GM19395 (cell line): ENCODE results near the gene SND1.

ENCODE experiments used
- ATAC-seq: cut with Tn5 transposase; IDR thresholded peaks from one replicate; pipeline ENCODE4 v1.9.1; 2021; ENCODE audit warnings: mild to moderate bottlenecking, moderate library complexity; ENCODE audit not compliant: unreplicated experiment

Gene SND1

DNA sequence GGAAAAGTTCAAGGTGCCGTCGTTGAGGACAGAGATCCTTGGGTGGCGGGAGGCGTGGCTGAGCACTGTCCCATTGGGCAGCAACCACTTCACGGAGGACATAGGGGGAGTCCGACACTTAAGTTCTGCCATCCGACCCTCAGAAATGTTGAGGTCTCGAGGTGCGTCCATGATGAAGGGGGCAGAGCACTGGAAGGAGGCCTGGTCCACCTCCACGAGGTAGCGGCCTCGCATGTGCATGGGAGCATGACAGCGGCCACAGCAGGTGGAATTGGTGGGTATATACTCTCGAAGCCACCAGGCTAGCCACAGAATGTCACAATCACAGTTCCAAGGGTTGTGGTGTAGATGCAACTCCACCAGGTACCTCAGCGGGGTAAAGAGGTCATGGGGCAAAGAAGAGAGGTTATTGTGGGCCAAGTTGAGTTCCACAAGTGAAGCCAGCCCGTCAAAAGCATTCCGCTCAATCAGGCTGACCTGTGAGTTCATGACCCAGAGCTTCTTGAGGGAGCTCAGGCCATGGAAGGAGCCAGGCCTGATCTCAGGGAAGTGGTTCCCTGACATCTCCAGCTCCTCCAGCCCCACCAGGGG, 377.5 kb downstream of the SND1 start:
- no peak for ATAC-seq

DNA sequence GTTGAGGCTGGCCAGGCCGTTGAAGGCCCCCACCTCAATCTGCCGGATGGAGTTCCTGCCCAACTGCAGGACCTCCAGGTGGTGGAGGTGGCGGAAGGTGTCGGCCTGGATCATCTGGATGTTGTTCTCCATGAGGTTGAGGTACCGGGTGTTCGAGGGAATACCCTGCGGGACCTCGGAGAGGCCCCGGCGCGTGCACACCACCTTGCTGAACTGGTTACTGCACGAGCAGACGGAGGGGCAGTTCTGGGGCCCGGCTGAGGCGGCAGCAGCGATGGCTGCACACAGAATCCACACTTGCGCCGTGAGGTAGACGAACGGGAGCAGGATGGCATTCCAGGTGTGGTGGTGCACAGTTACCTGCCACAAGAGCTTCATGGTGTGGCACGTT, 378.3 kb downstream of the SND1 start:
- no peak for ATAC-seq

DNA sequence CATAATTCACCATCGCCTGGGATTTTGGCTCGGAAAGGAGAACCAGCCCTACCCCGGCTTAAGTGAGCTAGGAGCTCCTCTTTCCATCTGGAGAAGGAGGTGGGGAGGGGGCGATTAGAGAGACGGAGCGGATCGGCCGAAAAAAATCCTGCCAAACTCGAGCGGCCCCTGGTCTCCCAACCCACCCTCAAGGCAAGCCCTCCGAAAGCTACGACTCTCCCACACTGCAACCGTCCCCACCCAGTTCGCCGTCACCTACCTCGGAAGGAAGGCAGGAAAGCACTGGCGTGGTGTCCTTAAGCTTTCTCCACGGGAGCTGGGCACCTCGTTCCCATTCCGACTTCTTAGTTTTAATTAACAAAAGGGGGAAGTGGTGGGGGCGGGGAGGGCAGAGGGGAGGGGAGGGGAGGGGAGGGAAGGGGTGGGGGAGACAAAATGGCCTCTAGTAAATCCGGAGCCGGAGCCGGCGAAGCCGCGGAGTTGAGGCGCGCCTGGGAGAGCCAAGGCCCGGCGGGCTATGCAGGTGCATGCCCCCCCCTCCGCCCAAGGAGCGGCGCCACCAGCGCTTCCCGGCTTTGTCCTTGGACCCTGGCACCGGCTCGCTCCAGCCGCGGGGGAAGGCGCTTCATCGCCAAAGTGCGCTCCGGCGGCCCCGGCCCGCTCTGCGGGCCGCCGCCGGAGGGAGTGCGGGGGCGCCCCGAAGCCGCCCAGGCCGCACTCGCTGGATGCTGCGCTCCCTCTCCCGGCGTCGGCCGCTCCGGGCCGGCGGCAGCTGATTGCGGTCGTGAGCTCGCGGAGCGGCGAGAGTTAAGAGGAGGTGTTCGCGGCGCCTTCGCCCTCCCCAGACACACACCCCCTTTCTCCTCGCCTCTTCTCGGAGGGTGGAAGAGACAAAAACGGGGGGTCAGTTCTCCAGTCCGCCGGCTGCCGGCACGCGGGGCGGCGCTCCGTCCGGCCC, 378.9 kb downstream of the SND1 start, which contains the start of gene LRRC4:
Gene LRRC4, minus strand, starts transcription at position 784 of the 958 bp plus-strand sequence. CDS start 797 bp downstream, outside the sequence.
- ATAC-seq, result peak; percentile 44

- peak; percentile 65 for ATAC-seq
These were observed 380.1 kb downstream of the SND1 start for GRCh38 chr7:128031901-128032604.

DNA sequence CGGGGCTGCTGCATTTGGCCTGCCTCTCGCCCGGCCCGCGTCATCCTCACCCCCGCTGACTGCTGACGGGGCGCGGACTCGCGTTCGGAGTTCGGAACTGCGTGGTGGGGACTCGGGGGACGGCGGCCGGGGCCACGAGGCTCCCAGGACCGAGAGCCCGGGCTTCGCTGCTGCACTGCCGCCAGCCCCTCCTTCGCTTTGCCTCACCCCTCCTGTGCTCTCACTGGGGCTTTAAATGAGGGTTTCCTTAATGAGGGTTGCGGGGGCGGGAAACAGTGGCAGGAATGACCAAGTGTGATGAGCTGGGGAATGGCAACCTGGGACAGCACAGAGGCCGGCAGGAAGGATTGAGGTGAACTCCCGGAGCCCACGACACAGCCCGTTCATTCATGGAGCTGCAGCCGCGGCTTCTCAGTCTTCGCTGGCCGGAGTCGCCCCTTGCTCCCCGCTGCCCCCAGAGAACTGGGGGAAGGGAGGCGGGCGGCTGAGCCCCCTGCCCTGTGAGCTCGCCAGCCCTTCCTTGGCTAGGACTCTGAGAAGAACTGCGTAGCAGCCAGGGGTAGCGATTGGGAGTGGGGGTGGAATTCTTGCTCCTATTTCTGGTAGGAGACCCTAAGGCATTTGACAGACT, 380.7 kb downstream of the SND1 start:
- peak; percentile 15 for ATAC-seq

DNA sequence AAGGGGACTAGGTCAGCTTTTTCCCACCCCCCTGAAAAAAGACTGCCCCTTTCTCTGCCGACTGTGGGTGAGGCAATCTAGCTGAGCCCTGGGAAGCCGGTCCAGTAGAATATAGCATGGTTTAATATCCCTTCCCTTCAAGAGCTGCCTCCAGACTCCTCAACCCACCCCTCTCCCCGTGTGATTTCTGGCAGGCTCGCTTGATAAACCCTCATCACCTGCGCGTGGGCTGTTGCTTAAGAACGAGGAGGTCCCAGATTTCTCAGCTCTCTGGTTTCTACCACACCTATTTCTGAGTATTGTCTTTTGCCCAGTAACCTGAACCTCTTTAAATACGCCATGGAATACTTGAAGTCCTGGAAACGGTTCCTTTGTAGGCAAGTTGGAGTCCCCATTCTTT, 381.3 kb downstream of the SND1 start:
- ATAC-seq, result no peak

DNA sequence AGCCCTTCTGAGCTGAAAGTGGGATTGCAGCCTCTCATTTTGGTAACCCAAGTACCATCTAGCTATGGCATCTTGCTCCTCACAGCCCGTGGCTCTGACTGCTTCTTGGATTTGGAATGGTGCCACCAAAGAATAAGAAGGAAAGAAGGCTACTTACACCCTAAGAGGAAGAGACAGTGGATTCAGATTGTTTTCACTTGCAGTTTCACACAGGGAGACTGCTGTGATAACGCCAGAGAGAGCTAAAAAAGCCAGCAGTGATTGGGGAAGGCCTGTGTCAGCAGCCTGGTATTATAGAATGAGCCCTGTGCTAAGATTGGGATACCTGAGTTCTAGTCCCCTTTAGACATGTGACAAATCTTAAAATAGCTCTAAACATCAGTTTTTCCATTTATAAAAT, 382.8 kb downstream of the SND1 start:
- no peak for ATAC-seq

DNA sequence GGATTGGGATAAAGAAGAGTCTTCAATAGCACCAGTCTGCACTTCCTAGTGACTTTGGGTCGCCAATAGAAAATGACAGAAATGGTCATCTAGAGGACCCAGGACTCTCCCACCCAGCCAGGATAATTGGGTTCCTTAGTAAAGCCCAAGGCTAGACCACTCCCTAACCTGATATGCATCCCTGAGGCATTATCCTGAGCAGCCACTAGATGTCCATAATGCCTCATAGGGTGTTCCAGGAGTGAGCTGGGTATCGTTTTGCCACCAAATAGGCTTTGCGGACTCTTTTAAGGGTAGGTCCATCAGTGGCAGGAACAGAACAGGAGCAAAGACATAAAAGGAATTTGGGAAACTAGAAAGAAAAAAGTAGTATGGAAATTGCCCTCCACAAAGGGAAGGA, 383.7 kb downstream of the SND1 start:
- ATAC-seq, result no peak

GRCh38 chr7:128036226-128036940, 384.4 kb downstream of the SND1 start:
- ATAC-seq, result peak; percentile 27

- no peak for ATAC-seq
These were observed 385.1 kb downstream of the SND1 start for GRCh38 chr7:128037081-128037480.

DNA sequence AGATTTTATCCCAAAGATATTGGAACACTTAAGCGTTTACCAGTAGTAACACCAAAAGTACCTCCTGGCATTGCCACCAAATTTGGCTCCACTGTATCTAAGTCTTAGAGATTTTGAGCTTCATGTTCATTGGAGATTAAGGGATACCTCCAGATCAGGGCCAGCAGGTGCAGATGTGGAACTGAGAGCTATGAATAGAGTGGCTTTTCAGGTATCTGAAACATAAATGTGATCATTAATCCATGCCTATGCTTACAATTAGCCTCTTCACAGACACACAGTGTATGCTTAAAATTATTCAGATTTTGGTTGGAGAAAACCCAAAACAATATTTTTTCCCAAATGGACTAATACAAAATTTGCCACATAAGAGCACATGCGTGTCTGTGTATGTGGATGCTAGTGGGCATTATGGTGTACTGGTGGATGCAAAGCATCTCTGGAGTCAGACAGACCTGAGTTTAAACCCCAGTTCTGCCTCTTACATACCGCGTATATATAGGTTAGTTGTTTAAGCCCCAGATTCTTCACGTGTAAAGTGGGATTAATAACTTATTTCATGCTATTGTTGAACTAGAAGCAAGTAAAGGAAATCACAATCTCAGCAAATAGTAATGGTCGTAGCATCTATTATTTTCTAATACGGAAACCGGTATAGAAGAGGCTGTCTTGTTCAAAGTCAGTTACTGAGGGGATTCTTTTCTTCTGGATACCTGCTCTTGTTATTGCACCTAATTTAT, 386.1 kb downstream of the SND1 start:
- ATAC-seq, result peak; percentile 43

- no peak for ATAC-seq
These were observed 387.6 kb downstream of the SND1 start for GRCh38 chr7:128039544-128039953.

GRCh38 chr7:128040205-128040604, 388.2 kb downstream of the SND1 start:
- no peak for ATAC-seq

DNA sequence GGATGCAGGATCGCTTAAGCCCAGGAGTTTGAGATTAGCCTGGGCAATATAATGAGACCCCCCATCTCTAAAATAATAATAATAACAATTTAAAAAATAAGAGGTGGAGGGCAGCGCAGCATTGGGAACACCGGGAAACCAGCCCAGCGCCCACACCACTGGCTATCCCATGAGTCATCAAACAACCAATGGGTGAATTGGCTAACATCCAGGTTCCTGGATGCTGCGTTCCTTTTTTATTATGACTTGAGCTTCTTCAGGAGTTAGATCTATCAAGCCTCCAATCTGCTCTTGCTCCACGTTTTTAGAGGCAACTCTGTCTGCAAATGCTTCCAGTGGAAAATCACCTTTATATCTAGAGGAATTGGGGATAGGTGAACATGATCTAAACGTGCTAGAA, 389.2 kb downstream of the SND1 start:
- ATAC-seq, result no peak

DNA sequence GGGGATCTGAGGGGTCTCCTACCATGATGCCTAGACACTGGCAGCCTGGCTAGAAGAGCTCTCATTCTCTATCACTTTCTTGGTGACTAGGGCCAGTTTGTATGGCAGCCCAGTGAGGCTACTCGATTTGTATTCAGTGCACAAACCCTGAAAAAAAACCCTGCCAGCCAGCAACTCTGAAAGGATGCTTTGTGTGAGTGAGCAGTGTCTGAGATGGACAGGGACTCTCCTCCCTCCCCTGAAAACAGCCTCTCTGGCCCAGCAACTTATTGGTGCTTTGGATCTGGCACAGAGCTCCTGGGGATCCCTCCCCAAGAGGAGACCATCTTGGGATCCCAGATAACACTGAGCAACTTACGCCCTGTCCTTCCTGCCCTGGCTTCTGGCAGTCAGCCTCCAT, 390.0 kb downstream of the SND1 start:
- no peak for ATAC-seq

- ATAC-seq, result no peak
These were observed 392.1 kb downstream of the SND1 start for GRCh38 chr7:128044064-128044463.

GRCh38 chr7:128045158-128045557, 393.2 kb downstream of the SND1 start:
- no peak for ATAC-seq

DNA sequence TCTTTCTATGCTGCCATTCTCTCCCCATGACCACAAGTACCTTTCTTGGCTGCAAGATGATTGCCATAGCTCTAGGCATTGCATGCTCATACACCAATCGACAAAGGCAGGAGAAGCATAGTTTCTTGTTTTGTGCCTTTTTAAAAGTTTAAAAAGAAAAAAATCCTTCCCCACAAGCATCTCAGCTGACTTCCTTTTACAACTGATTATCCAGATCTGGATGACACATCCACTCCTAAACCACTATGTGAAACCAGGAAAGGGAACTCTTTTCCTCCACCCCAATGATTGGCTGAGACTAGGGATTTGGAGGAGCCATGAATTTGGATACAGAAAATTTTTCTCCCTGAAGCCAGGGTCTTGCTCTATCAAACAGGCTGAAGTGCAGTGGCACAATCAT, 393.8 kb downstream of the SND1 start:
- ATAC-seq, result no peak

DNA sequence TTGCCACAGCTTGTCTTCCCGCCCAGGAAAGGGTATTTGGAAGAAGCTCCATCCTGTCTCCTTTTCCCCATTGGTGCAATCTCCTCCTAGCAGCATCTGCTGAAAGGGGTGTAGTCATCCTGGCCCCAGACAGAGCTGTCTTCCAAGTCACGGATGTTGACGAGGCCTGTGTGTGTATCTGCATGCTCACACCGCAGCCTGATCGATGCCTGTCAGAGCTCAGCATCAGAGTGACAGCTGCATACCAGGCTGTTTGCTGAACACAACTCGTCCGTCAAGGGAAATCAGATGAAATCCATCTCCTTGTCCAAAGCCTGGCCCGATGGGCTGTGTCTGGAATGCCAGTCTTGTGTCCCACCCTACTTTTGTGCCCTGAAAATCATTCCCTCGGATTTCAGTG, 400.4 kb downstream of the SND1 start:
- ATAC-seq, result no peak

DNA sequence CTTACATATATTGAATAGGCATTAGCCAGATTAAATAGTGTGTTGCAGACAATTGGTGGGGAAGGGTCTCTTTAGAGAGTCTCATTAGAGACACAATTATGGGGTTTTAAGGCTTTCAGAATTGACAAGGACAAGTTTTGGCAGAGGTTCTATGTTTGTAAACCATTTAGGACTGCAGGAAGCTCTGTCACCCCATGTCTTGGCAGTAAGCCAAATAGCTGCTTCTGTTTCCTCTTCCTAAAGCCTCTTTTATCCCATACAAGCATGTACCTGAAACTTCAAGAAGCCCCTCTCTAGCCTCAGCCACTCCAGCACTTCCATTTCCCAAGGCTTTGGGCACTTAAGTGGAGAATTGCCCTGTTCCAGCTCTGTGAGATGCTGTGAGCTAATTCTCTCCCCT, 401.0 kb downstream of the SND1 start:
- ATAC-seq, result no peak
